Epithelial cell of esophagus (primary cell): ENCODE measurements around the gene AUTS2.

Experiments
- DNase-seq: peaks from one replicate; pipeline ENCODE4 v3.0.0; 2010; ENCODE audit warnings: low read depth
- H3K4me3 ChIP-seq: 2 replicates; pipeline ENCODE4 v1.5.1; 2011; ENCODE audit warnings: mild to moderate bottlenecking, low read length, control low read depth
- TF ChIP-seq, protein P1 (sequence below): IDR thresholded peaks from 2 replicates; pipeline ENCODE4 v1.5.1; 2011; ENCODE audit warnings: low read depth, mild to moderate bottlenecking, low read length, control low read depth, inconsistent platforms; ENCODE audit not compliant: insufficient read depth; ENCODE audit errors: missing control alignments

AUTS2 gene

DNA sequence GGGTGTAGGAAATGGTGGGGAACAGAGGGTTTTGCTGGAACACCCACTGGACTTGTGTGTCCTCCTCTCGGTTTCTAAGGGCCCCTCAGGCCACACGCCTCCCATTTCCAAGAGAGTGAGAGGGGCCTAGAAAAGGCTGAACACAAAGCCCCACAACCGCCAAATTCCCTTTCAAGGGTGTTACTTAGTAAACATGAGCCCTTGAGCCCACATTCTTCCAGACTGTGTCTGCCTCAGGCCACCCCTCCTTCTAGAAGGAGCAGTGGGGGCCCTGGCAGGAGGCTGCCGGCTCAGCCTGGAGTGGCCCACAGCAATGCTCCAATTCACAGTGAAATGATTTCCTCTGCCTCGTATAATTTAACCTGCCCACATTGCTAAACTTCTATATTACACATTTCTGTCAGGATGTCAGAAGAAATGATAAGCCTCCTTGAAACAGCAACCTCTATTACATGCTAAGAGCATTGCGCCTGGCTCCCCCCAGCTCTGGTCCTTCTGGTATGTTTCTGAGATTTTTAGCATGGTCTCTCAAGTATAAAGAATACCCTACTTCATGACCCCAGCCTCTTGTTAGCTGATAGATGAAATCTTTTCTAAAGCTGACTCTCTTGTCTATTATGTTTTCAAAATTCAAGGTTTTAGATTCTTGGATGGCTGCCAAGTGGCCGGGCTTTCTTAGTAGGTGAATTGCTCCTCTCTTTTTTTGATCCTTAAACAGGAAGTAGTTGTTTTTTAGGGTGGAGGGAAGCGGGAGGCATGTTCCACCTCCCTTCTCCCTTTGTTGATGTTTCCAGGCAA is 859.8 kb downstream of the AUTS2 start:
- TF ChIP-seq, protein P1, sequence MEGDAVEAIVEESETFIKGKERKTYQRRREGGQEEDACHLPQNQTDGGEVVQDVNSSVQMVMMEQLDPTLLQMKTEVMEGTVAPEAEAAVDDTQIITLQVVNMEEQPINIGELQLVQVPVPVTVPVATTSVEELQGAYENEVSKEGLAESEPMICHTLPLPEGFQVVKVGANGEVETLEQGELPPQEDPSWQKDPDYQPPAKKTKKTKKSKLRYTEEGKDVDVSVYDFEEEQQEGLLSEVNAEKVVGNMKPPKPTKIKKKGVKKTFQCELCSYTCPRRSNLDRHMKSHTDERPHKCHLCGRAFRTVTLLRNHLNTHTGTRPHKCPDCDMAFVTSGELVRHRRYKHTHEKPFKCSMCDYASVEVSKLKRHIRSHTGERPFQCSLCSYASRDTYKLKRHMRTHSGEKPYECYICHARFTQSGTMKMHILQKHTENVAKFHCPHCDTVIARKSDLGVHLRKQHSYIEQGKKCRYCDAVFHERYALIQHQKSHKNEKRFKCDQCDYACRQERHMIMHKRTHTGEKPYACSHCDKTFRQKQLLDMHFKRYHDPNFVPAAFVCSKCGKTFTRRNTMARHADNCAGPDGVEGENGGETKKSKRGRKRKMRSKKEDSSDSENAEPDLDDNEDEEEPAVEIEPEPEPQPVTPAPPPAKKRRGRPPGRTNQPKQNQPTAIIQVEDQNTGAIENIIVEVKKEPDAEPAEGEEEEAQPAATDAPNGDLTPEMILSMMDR = no peak
- no peak for DNase-seq
- H3K4me3 ChIP-seq = no peak overlapping the region

DNA sequence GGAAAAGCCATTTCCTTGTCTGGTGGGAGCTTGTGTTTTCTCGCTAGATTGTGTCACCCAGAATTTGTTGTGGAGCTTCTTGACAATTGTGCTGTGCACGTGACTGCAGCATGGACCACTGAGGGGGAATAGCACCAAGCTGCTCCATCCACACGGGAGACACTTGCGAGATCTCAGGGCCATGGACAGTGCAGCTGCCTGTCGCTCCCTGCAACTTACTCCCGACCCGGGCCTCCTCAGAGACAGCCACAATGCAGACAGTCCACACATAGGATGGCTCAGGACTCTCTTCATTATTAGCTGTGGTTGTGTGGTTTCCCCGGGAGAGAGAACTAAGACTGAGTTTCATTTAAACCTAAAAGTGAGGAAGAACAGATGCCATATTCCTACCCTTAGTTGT is 860.5 kb downstream of the AUTS2 start:
- DNase-seq = no peak
- TF ChIP-seq, protein P1 = no peak
- H3K4me3 ChIP-seq = no peak overlapping the region

DNA sequence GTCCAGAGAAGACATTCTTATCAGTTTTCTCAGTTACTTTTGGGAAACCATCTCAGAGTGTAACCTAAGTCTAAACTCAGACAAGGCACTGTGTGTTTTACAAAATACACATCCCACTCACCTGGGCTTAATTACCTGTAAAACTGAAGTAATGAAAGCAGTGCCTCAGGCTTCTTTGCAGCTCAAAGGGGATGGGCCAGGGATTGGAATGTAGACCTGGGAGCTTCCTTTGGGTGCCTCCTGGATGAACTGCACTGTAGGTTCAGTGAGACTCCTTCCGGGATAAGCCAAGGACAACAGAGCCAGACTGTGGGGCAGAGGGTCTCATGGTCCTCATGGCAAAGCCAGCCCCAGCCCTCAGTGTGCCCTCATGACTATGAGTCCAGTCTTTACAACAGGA is 861.3 kb downstream of the AUTS2 start:
- TF ChIP-seq, protein P1 = no peak
- H3K4me3 ChIP-seq = no peak overlapping the region
- DNase-seq = peak; percentile 35

DNA sequence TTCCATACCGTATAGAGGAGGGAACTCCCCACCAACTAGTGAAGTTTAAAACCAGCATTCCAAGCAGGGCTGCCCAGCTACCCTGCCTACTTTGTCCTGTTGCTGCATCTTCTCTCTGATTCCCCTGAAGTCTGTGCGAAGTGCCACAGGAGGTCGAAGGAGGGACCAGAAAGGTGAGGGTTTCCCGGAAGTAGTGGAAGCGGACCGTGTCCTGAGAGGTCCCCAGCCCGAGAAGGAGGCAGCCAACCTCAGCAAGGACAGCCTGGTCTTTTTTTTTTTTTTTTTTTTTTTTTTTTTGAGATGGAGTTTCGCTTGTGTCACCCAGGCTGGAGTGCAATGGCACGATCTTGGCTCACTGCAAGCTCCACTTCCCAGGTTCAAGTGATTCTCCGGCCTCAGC is 861.8 kb downstream of the AUTS2 start:
- TF ChIP-seq, protein P1 = no peak
- no peak overlapping the region for H3K4me3 ChIP-seq
- DNase-seq = no peak

DNA sequence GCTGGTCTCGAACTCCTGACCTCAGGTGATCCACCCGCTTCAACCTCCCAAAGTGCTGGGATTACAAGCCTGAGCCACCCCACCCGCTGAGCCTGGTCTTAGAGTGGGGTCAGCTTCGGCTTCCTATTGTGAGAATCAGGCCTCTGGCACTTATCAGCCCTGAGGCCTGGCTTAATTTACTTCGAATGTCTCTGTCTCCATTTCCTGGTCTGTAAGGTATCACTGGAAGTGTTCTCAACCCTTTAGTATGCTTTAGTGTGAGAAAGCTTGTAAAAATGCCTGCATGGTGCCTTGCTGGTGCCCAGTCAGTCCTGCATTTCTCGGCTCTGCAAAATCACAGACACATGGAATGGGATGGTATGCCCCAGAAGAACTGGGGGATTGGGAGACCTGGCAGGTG is 862.3 kb downstream of the AUTS2 start:
- DNase-seq = no peak
- H3K4me3 ChIP-seq = no peak overlapping the region
- TF ChIP-seq, protein P1 = no peak

DNA sequence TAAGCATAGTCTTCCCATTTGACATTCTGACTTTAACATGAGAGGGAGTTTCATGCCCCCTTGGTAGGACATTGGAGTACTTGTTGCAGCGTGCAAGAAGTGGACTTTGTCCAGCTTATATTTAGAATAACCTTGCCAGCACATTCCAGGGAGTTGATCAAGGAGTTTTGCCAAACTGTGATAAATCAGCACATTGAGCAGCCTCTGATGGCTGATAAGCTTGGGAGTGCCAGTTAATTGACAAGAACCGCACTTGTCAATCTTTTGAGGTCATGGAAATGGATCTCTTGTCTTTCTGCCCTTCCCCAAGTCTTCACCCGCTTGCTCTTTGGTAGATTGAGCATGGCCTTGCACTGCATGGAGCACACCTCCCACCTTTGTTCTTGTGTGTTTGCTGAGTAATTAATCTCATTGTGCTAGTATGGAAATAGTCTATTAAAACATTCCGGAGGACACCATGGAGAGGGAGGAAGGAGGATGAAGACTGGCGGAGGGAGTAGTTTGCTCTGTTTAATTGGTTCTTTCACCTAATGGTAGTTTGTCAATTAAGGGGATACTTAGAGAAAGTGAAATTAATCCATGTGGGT is 865.2 kb downstream of the AUTS2 start:
- no peak for DNase-seq
- TF ChIP-seq, protein P1 = no peak
- H3K4me3 ChIP-seq = no peak overlapping the region

DNA sequence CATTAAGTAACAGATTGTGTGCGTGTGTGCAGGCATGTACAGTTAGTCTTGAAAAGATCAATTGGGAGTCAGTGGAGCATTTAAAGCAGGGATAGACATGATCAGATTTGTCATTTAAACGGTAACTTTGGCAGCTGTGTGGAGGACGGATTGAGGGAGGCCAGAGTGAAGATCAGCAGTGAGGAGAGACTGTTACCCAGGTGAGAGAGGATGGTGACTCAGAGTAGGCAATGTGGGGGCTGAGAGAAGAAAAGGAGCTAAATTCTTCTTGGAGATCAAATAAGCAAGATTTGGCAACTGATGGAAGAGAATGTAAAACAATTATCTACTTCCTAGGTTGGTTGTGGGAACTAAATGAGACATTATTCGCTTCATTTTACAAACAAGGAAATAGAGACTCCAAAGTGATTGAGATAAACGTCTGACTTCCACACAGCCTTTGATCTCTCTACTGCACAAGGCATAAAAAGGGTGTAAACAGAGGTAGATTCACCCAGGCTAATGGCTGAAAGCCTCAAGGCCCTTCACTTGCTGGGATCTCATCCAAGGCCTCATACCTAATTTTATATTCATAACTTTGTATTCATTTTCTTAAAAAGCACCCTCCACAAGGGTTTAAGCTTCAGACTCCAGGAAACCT is 868.6 kb downstream of the AUTS2 start:
- no peak overlapping the region for H3K4me3 ChIP-seq
- TF ChIP-seq, protein P1 = no peak
- DNase-seq = peak; percentile 23
